ENCODE data around the gene METTL8.

METTL8 gene

GRCh38 chr2:171289316-171289715 lies 144.5 kb downstream of the METTL8 start:
- TF ChIP-seq, protein P1, sequence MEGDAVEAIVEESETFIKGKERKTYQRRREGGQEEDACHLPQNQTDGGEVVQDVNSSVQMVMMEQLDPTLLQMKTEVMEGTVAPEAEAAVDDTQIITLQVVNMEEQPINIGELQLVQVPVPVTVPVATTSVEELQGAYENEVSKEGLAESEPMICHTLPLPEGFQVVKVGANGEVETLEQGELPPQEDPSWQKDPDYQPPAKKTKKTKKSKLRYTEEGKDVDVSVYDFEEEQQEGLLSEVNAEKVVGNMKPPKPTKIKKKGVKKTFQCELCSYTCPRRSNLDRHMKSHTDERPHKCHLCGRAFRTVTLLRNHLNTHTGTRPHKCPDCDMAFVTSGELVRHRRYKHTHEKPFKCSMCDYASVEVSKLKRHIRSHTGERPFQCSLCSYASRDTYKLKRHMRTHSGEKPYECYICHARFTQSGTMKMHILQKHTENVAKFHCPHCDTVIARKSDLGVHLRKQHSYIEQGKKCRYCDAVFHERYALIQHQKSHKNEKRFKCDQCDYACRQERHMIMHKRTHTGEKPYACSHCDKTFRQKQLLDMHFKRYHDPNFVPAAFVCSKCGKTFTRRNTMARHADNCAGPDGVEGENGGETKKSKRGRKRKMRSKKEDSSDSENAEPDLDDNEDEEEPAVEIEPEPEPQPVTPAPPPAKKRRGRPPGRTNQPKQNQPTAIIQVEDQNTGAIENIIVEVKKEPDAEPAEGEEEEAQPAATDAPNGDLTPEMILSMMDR (IDR thresholded peaks at IDR 0.05; ENCODE audit: control insufficient read depth, insufficient read depth, low read depth, low read length, missing control alignments) = no peak
- no peak overlapping the region for H3K4me3 ChIP-seq (ENCODE audit: control insufficient read depth, low read depth, low read length)
- no peak for DNase-seq (ENCODE audit: low read depth)

DNA sequence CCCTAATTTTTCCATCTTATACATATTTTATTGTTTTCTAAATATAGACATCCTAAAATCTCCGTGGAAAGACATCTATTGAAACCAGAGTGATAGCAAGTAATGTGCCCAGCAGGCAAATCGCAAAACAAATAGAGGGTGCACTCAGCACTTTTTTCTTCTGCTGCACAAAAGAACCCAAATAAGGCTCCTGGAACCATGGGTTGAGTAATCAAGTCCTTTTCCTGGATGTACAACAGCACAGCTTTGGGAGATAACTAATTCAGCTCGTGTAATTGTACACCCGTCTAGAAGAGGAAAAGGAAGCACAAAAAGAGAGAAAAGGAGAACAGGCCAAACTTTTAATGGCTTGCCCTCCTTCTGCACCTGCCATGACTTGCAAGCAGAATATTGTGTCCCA lies 146.2 kb downstream of the METTL8 start:
- H3K4me3 ChIP-seq (ENCODE audit: control insufficient read depth, low read depth, low read length) = no peak overlapping the region
- TF ChIP-seq, protein P1 (IDR thresholded peaks at IDR 0.05; ENCODE audit: control insufficient read depth, insufficient read depth, low read depth, low read length, missing control alignments) = no peak
- no peak for DNase-seq (ENCODE audit: low read depth)

- TF ChIP-seq, protein P1 (IDR thresholded peaks at IDR 0.05; ENCODE audit: control insufficient read depth, insufficient read depth, low read depth, low read length, missing control alignments) = no peak
- no peak for DNase-seq (ENCODE audit: low read depth)
These were observed 146.7 kb downstream of the METTL8 start for GRCh38 chr2:171287036-171287571.

GRCh38 chr2:171281110-171281509 lies 152.7 kb downstream of the METTL8 start:
- no peak overlapping the region for H3K4me3 ChIP-seq (ENCODE audit: control insufficient read depth, low read depth, low read length)
- TF ChIP-seq, protein P1 (IDR thresholded peaks at IDR 0.05; ENCODE audit: control insufficient read depth, insufficient read depth, low read depth, low read length, missing control alignments) = no peak
- no peak for DNase-seq (ENCODE audit: low read depth)

More at GRCh38 chr2:171287036-171287571, 146.7 kb downstream of the METTL8 start:
- H3K4me3 ChIP-seq (ENCODE audit: control insufficient read depth, low read depth, low read length) = no peak overlapping the region

GRCh38 chr2:171279983-171280790 lies 153.6 kb downstream of the METTL8 start:
- no peak overlapping the region for H3K4me3 ChIP-seq (ENCODE audit: control insufficient read depth, low read depth, low read length)
- DNase-seq (ENCODE audit: low read depth) = no peak
- TF ChIP-seq, protein P1 (IDR thresholded peaks at IDR 0.05; ENCODE audit: control insufficient read depth, insufficient read depth, low read depth, low read length, missing control alignments) = no peak

- H3K4me3 ChIP-seq (ENCODE audit: control insufficient read depth, low read depth, low read length) = no peak overlapping the region
- TF ChIP-seq, protein P1 (IDR thresholded peaks at IDR 0.05; ENCODE audit: control insufficient read depth, insufficient read depth, low read depth, low read length, missing control alignments) = no peak
- no peak for DNase-seq (ENCODE audit: low read depth)
These were observed 159.0 kb downstream of the METTL8 start for GRCh38 chr2:171274757-171275156.

Data from AG09309 (cell line).